ENCODE results near the gene COP1.

COP1 gene

DNA sequence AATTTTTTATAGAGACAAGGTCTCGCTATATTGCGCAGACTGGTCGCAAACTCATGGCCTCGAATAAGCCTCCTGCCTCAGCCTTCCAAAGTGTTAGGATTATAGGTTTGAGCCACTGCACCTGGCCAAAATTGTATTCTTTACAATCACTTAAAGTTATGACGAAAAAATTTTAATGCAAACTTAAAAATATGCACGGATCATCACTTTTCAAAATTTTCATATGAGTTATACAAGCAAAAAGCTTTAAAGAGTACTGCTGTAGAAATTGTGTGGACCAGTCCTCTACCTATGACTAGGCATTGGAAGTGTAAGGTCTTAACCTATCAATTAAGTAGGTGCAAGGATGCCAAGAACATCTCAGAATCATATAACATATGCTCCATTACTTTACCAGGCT is 34.9 kb downstream of the COP1 start:
- no peak overlapping the region for H3K4ac ChIP-seq (ENCODE audit: low read depth, low read length)
- no peaks in the 10 kb centered on the region for H3K79me1 ChIP-seq (ENCODE audit: low read length)
- H3K18ac ChIP-seq (ENCODE audit: low read length), result no peak overlapping the region
- H3K14ac ChIP-seq (ENCODE audit: low read length), result no peak overlapping the region
- H2AK5ac ChIP-seq (ENCODE audit: low read length), result no peak overlapping the region
- no peak for DNase-seq
- H3K36me3 ChIP-seq (ENCODE audit: control insufficient read depth in 1 of 2, insufficient read depth in 2 of 2, low read length in 2 of 2), result peaks cover 9 to 10% of the 10 kb centered on the region in 2 experiments
- H4K91ac ChIP-seq (ENCODE audit: low read depth, low read length), result no peak overlapping the region
- no peak overlapping the region for H3K27ac ChIP-seq (ENCODE audit: low read depth, low read length)
- no peak overlapping the region for H4K12ac ChIP-seq (ENCODE audit: low read depth, low read length)
- H3K4me3 ChIP-seq (ENCODE audit: low read depth, low read length), result no peak overlapping the region
- H3K4me2 ChIP-seq (ENCODE audit: low read length), result no peak overlapping the region
- no peak overlapping the region for H2AFZ ChIP-seq (ENCODE audit: insufficient read depth, low read length, poor library complexity)
- no peak overlapping the region for H2BK5ac ChIP-seq (ENCODE audit: low read depth, low read length, poor library complexity)
- H3K9ac ChIP-seq (ENCODE audit: low read length), result no peak overlapping the region
- H3K23ac ChIP-seq (ENCODE audit: low read length), result no peak overlapping the region
- no peak overlapping the region for H4K8ac ChIP-seq (ENCODE audit: low read depth, low read length)
- H3K4me1 ChIP-seq (ENCODE audit: control insufficient read depth in 1 of 2, insufficient read depth in 2 of 2, low read length in 2 of 2), result no peaks in the 10 kb centered on the region
- no CpG with 5 or more reads among the region's 6 CpGs for WGBS (ENCODE audit: extremely low coverage, insufficient coverage, insufficient read length)
- H2BK120ac ChIP-seq (ENCODE audit: insufficient read depth, low read length, poor library complexity), result no peak overlapping the region
- H2BK12ac ChIP-seq (ENCODE audit: low read length), result no peak overlapping the region
- H3K9me3 ChIP-seq (ENCODE audit: insufficient read depth, low read depth, low read length), result no peaks in the 10 kb centered on the region
- peaks cover 2% of the 10 kb centered on the region for H3K79me2 ChIP-seq (ENCODE audit: control insufficient read depth, insufficient read depth, low read length, poor library complexity)
- H3K27me3 ChIP-seq (ENCODE audit: insufficient read depth, low read length), result no peaks in the 10 kb centered on the region

GRCh38 chr1:176167210-176167609 is 39.9 kb downstream of the COP1 start:
- Histone ChIP-seq H3K14ac (ENCODE audit: low read length) (no peak overlapping the region), H3K36me3 (ENCODE audit: control insufficient read depth in 1 of 2, insufficient read depth in 2 of 2, low read length in 2 of 2) (peaks cover 6 to 8% of the 10 kb centered on the region in 2 experiments), H2BK5ac (ENCODE audit: low read depth, low read length, poor library complexity) (no peak overlapping the region), H3K9ac (ENCODE audit: low read length) (no peak overlapping the region), H2AK5ac (ENCODE audit: low read length) (no peak overlapping the region), H4K8ac (ENCODE audit: low read depth, low read length) (no peak overlapping the region), H3K4me1 (ENCODE audit: control insufficient read depth in 1 of 2, insufficient read depth in 2 of 2, low read length in 2 of 2) (no peaks in the 10 kb centered on the region), H3K27me3 (ENCODE audit: insufficient read depth, low read length) (no peaks in the 10 kb centered on the region), H2AFZ (ENCODE audit: insufficient read depth, low read length, poor library complexity) (no peak overlapping the region), H3K18ac (ENCODE audit: low read length) (no peak overlapping the region), H3K9me3 (ENCODE audit: insufficient read depth, low read depth, low read length) (no peaks in the 10 kb centered on the region), H2BK120ac (ENCODE audit: insufficient read depth, low read length, poor library complexity) (no peak overlapping the region), H2BK12ac (ENCODE audit: low read length) (no peak overlapping the region), H3K27ac (ENCODE audit: low read depth, low read length) (no peak overlapping the region), H3K79me2 (ENCODE audit: control insufficient read depth, insufficient read depth, low read length, poor library complexity) (no peaks in the 10 kb centered on the region), H4K91ac (ENCODE audit: low read depth, low read length) (no peak overlapping the region), H3K79me1 (ENCODE audit: low read length) (no peaks in the 10 kb centered on the region), H3K4me2 (ENCODE audit: low read length) (no peak overlapping the region), H3K23ac (ENCODE audit: low read length) (no peak overlapping the region), H4K12ac (ENCODE audit: low read depth, low read length) (no peak overlapping the region), H3K4me3 (ENCODE audit: low read depth, low read length) (no peak overlapping the region), H3K4ac (ENCODE audit: low read depth, low read length) (no peak overlapping the region)
- WGBS (ENCODE audit: extremely low coverage, insufficient coverage, insufficient read length), result no CpG with 5 or more reads among the region's 4 CpGs
- DNase-seq, result no peak

DNA sequence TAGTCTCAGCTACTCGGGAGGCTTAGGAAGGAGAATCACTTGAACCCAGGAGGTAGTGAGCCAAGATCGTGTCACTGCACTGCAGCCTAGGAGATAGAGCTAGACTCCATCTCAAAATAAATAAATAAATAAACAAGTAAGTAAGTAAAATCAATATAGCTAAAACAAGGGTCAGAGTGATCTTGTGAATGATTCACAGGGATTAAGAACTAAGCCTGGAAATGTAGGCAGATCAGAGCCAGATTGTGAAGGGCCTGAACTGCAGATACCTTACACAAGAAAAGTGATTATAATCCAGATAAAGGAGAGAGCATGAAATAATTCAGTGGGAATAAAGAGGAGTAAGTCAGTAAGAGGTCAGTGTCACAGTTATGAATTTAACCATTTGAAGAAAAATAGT is 41.5 kb downstream of the COP1 start:
- no peaks in the 10 kb centered on the region for H3K27me3 ChIP-seq (ENCODE audit: insufficient read depth, low read length)
- H4K12ac ChIP-seq (ENCODE audit: low read depth, low read length), result no peak overlapping the region
- H2BK12ac ChIP-seq (ENCODE audit: low read length), result no peak overlapping the region
- no peak overlapping the region for H3K18ac ChIP-seq (ENCODE audit: low read length)
- no peak overlapping the region for H2AK5ac ChIP-seq (ENCODE audit: low read length)
- no peak overlapping the region for H3K4ac ChIP-seq (ENCODE audit: low read depth, low read length)
- H3K4me2 ChIP-seq (ENCODE audit: low read length), result no peak overlapping the region
- H3K9me3 ChIP-seq (ENCODE audit: insufficient read depth, low read depth, low read length), result no peaks in the 10 kb centered on the region
- H3K4me1 ChIP-seq (ENCODE audit: control insufficient read depth in 1 of 2, insufficient read depth in 2 of 2, low read length in 2 of 2), result no peaks in the 10 kb centered on the region
- no peak overlapping the region for H4K91ac ChIP-seq (ENCODE audit: low read depth, low read length)
- H3K36me3 ChIP-seq (ENCODE audit: control insufficient read depth in 1 of 2, insufficient read depth in 2 of 2, low read length in 2 of 2), result peaks cover 2 to 3% of the 10 kb centered on the region in 2 experiments
- H3K4me3 ChIP-seq (ENCODE audit: low read depth, low read length), result no peak overlapping the region
- H2AFZ ChIP-seq (ENCODE audit: insufficient read depth, low read length, poor library complexity), result no peak overlapping the region
- H3K14ac ChIP-seq (ENCODE audit: low read length), result no peak overlapping the region
- no peak overlapping the region for H2BK120ac ChIP-seq (ENCODE audit: insufficient read depth, low read length, poor library complexity)
- no peak overlapping the region for H3K9ac ChIP-seq (ENCODE audit: low read length)
- no peaks in the 10 kb centered on the region for H3K79me1 ChIP-seq (ENCODE audit: low read length)
- no peaks in the 10 kb centered on the region for H3K79me2 ChIP-seq (ENCODE audit: control insufficient read depth, insufficient read depth, low read length, poor library complexity)
- DNase-seq, result no peak
- no peak overlapping the region for H3K27ac ChIP-seq (ENCODE audit: low read depth, low read length)
- H4K8ac ChIP-seq (ENCODE audit: low read depth, low read length), result no peak overlapping the region
- WGBS (ENCODE audit: extremely low coverage, insufficient coverage, insufficient read length), result no CpG with 5 or more reads among the region's 2 CpGs
- no peak overlapping the region for H3K23ac ChIP-seq (ENCODE audit: low read length)
- H2BK5ac ChIP-seq (ENCODE audit: low read depth, low read length, poor library complexity), result no peak overlapping the region

GRCh38 chr1:176164014-176164678 is 42.9 kb downstream of the COP1 start:
- Histone ChIP-seq H3K4ac (ENCODE audit: low read depth, low read length) (no peak overlapping the region), H3K27me3 (ENCODE audit: insufficient read depth, low read length) (no peaks in the 10 kb centered on the region), H3K4me2 (ENCODE audit: low read length) (no peak overlapping the region), H2BK5ac (ENCODE audit: low read depth, low read length, poor library complexity) (no peak overlapping the region), H3K14ac (ENCODE audit: low read length) (no peak overlapping the region), H2AK5ac (ENCODE audit: low read length) (no peak overlapping the region), H3K4me3 (ENCODE audit: low read depth, low read length) (no peak overlapping the region), H3K79me1 (ENCODE audit: low read length) (no peaks in the 10 kb centered on the region), H3K79me2 (ENCODE audit: control insufficient read depth, insufficient read depth, low read length, poor library complexity) (no peaks in the 10 kb centered on the region), H4K91ac (ENCODE audit: low read depth, low read length) (no peak overlapping the region), H2BK12ac (ENCODE audit: low read length) (no peak overlapping the region), H3K9me3 (ENCODE audit: insufficient read depth, low read depth, low read length) (no peaks in the 10 kb centered on the region), H3K27ac (ENCODE audit: low read depth, low read length) (no peak overlapping the region), H3K23ac (ENCODE audit: low read length) (no peak overlapping the region), H2AFZ (ENCODE audit: insufficient read depth, low read length, poor library complexity) (no peak overlapping the region), H3K9ac (ENCODE audit: low read length) (no peak overlapping the region), H3K18ac (ENCODE audit: low read length) (no peak overlapping the region), H4K12ac (ENCODE audit: low read depth, low read length) (no peak overlapping the region), H2BK120ac (ENCODE audit: insufficient read depth, low read length, poor library complexity) (no peak overlapping the region), H3K36me3 (ENCODE audit: control insufficient read depth in 1 of 2, insufficient read depth in 2 of 2, low read length in 2 of 2) (peaks cover 0 to 2% of the 10 kb centered on the region in 2 experiments), H3K4me1 (ENCODE audit: control insufficient read depth in 1 of 2, insufficient read depth in 2 of 2, low read length in 2 of 2) (no peaks in the 10 kb centered on the region), H4K8ac (ENCODE audit: low read depth, low read length) (no peak overlapping the region)
- WGBS (ENCODE audit: extremely low coverage, insufficient coverage, insufficient read length), result no CpG with 5 or more reads among the region's 2 CpGs
- DNase-seq, result no peak

Measured in trophoblast cell (in vitro differentiated cells and primary cell).